Kidney tubule cell (primary cell): ENCODE results near the gene IQSEC1.

Experiments used
- DNase-seq: peaks from one replicate; pipeline ENCODE4 v3.0.0-alpha.2; 2018; ENCODE audit warnings: low spot score

The IQSEC1 gene

DNA sequence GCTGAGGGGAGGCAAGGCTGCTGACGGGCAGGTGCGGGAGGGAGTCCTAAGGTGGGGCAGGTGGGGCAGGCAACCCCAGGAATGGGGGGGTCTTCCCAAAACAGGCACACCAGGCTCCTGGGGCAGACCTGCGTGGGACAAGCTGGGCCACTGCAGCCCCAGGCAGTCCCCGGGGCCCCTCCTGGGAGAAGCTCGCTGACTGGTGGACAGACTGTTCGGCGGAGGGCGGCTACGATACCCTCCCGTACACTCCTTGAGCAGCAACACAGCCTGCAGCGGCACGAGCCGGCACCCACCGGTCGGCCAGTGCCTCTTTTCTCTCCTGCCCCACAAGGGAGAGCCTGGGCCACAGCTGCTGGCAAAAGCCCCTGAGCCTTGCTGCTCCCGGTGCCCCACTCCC is 165.9 kb downstream of the IQSEC1 start:
- DNase-seq = no peak

DNA sequence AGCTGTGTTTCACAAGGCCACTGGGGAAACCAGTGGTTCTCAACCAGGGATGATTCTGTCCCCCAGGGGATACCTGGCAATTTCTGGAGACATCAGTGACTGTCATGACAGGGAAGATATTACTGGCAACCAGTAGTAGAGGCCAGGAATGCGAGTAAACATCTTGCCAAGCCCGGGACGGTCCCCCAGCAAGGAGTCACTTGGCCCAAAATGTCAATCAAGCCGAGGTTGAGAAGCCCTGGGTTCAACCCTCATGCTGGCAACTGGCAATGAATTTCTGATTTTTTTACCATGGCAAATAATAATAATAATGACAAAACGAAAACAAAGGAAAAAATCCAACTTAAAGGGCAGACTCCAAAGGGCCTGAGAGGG is 166.3 kb downstream of the IQSEC1 start:
- no peak for DNase-seq

DNA sequence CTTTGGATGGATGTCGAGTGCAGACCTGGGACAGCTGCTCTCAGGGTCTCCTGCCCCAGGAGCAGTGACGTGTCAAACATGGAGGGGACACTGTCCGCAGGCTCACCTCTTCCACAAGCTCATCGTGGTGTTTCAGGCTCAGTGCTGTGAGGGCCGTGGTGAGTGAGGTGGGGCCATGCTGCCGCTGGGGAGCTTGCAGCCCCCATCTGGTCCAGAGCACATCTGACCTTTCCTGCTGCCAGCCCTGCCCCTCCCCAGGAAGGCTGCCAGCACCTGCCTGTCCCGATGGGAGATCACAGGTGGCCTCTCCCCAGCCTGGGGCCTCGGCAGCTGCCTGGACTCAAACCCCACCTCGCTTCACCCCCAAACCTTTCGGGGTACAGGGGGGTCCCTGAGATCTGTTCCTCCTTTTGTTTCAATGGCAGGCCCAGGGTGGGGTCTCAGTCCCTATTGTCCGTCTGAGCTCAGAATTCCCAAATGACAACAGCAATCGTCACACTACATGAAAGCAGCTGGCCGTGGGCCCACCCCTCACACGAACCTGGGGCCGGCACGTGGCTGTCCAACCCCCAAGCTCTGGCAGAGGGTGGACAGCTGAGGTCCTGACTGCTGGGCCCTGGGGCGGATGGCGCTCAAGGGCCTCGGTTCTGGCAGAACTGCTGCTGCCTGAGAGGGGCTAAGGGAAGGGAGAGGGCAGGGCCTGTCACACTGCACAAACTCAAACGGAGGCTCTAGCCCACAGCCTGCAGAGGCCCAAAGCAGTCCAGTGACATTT is 166.9 kb downstream of the IQSEC1 start:
- no peak for DNase-seq

DNA sequence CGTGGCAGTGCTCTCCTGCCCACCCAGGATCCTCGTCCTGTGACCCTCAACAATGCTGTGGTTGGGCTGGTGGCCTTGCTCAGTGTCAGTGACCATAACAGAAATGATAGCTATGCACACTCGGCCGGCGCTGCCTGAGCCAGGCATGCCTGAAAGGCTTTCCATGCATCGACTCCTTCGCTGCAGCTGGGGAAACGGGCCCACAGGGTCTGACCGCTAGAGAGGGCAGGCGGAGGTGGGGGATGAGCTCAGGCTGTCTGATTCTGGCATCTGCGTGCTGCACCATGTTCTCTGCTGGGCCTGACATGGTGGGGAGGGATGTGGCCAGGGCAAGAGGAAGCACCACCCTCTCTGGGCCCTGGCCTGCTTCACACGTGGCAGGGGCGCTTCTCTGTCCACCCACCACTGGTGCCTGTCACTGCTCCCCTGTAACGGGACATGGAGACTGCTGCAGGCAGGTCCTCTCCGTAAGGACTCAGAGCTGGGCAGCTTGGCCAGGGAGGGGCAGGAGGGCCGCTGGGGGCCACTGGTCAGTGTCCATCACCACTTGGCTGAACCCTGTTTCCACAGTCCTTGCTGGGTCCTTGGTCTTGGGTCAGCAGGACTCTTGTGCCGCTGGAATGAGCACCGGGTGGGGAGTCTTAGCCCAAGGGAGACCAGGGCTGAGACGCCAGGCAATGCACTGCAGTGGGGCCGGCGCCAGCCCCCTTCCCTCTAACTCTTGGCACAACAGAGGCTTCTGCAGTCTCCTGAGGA is 167.7 kb downstream of the IQSEC1 start:
- no peak for DNase-seq

DNA sequence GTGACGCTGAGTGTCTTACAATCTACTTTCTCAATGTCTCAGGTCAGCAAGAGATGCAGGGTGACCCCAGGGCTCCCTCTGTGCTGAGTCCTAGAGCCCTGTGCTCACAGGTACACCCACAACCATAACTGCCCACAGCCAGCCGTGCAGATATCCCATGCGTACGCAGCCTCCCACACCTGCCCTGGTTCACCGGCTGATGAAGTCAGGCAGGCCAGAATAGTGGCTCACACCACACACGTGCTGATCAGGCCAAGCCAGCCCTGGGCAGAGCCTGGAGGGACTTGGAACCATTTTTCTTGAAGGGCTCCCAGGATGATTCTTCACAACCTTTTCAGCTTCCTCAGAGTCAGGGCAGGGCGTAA is 168.3 kb downstream of the IQSEC1 start:
- DNase-seq = no peak

DNA sequence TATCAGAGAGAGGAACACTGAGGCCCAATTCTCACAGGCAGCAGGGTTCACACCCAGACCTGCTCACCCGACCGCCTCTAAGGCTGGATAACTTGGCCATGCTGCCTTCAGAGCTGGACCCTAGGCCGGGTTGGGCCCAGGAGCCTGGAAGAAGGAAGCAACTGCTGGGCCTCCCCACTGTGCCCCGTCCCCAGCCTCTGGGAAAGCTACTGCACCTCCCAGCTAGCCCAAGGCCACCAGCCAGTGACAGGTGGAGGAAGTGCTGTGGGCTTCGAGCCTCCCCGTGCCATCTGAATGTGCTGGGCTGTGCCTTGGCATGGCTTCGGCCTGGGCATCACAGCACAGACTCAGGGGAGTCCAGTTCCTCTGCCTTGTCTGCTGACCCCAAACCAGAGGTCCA is 169.3 kb downstream of the IQSEC1 start:
- DNase-seq = no peak

DNA sequence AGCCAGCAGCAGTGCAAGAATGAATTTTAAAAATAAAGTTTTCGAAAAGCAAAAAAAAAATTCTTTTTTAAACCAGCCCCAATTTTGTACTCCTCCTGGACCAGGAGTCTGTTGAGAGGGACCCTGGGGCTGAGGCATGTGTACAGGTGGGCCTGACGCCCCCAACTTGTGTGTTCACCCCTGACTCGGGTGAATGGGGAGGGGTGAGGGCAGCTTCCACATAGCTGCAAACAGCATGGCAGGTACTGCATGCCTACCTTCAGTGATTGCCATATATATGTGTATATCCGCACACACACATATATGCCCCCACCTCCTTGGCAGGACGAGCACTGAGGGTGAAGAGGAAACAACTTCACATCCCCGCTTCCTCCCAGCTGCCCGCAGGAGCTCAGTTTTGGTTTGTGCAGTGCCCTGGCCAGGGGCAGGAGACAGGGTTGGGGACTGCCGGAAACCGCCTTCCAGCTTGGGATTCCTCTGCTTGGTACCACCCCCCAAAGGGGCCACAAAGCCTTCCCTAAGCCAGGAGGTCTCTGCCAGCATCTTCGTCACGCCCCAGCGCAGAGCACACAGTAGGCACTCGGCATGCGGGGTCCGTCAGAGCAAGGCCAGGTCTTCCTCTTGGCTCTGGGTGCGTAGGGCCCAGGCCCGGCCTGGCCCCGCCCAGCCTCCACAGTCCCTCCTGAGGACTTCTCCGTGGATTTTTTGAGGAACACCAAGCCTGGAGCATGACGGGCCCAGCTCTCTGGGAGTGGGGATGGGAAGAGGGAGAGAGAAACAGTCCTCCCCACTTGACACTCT is 170.0 kb downstream of the IQSEC1 start:
- no peak for DNase-seq

DNA sequence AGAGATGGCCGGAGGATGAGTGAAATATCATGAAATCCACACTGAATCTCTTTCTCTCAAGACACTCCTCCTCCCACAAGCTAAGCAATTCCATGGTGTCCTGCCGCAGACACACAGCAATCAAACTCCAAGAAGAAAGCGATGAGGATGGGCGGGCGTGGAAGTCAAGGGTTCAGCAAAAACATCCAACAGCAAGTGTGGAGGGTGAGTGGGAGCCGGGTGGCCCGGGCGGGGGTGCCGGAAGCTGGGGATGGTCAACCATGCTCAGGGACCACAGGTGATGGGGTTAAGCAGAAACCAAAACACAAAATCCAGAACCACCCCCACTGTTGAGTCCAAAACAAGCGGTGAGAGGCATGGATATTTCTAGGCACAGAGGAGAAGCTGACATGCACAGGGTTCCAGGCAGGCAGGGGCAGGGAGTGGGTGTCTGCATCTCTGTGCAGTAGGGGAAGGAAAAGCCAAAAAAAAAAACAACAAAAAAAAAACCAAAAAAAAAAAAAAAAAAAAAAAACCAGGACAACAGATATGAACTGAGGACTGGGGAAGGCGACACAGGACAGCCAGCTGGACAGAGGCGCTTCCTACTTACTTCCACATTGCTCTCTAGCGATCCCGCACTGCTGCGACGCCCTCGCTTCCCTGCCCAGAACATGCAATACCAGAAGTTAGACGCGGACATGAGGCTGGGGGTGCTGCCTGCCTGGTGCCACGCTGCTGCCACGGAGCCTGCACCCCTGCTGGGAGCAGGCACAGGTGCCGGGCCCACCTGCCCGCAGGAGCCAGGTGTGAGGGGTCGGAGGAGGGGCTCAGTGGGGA is 170.8 kb downstream of the IQSEC1 start:
- DNase-seq = no peak

DNA sequence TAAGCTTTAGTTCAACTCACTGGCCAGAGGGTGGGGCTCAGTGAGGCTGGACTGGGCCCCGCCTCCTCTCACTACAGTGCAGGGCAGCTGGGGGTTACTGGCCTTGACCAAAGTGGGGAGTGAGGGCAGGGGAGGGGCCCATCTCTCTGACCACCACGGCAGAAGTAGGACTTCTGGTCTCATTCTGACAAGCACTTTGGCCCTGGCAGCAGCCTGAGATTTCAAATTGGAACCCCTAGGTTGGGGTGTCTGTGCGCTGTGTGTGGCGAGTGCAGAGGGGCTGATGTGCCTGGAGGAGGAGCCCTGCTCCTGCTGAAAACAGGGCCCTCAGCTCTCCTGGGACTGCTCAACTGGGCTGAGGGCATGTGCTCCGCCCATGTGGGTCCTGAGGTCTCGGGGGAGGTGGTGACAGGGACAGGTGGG is 171.6 kb downstream of the IQSEC1 start:
- no peak for DNase-seq

DNA sequence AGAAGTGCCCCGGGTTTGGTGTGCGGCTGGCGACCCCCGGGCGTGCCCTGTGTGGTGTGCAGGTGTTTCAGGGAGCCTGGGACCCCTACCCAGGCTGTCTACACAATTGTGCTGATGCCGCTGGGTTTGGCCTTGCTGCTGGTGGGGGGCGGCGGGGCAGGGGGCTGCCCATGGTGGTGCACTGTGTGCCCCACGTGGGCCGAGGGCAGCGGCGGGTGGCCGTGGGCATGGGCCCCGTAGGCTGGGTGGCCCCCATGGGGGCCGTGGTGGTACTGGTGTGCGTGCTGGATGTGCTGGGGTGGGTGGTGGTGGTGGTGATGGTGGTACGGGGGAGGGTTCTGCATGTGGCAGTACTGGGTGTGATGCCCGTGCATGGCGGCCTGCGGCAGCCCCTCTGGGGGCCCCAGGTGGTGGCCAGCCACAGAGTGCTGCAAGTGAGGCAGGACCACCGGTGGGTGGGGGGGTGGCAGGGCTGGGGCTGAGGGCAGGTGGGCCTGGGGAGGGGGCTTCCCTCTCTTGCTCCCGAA is 172.3 kb downstream of the IQSEC1 start:
- DNase-seq = no peak

DNA sequence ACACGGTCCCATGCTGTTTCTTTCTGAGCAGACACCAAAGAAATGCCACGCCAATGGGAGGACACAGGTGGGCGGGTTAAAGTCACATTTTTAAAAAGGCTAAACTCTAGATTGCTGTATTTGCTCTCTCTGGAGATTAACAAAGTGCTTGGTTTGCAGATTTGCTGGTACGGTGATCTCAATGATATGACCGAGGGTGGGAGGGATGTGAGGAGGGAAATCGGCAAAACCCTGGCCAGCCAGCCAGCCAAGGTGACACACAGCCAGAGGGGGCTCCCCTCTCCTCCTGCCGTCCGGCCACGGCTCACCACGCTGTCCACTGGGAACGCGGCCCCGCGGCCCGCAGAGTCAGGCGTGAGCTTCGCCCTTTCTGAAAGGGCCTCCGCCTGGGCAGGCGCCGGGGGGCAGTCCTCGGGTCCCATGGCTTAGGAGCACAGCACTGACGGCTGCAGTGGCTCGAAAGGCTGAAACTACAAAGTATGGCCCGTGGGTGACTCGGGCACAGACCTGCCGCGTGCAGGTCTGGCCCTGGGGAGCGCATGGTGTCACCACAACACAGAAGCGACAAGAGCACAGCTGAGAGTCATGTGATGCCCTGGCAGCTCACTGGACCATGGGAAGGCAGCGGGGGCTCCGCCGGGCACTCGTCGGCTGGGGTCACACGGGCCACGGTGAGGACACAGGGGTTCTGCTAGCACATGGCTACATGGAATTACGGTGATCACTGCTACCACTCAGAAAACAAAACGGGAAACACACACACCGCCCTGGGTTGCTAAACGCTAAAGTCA is 174.1 kb downstream of the IQSEC1 start:
- DNase-seq = no peak

DNA sequence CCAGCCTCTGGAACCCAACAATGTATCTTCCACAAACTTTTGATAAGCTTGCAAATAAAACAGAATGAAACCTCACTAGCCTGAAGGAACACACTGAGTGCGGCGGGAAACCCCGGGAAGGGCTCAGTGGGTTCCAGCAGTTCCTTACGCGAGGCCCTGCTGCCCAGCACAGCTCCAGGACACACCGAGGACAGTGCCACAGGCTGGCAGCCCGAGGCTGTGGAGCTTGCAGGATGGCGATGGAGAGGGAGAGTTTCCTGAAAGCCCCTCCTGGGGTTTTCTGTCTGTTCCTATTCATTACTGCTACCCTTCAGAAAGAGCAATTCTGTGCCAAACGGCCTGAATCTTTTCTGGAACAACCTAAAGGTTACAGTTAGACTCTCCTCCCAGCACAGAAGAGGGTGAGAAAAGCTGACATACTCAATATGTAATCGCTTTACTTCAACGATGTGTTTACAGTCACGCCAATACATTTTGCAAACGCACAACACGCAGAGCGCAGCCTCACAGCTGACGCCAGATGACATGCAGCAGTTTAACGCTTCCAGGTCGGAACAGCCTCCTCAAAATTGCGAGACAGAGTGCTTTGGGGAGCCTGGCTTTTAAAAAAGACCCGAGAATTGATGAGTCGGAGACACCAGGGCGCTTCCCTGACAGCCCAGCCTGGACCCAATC is 174.8 kb downstream of the IQSEC1 start:
- DNase-seq = no peak

DNA sequence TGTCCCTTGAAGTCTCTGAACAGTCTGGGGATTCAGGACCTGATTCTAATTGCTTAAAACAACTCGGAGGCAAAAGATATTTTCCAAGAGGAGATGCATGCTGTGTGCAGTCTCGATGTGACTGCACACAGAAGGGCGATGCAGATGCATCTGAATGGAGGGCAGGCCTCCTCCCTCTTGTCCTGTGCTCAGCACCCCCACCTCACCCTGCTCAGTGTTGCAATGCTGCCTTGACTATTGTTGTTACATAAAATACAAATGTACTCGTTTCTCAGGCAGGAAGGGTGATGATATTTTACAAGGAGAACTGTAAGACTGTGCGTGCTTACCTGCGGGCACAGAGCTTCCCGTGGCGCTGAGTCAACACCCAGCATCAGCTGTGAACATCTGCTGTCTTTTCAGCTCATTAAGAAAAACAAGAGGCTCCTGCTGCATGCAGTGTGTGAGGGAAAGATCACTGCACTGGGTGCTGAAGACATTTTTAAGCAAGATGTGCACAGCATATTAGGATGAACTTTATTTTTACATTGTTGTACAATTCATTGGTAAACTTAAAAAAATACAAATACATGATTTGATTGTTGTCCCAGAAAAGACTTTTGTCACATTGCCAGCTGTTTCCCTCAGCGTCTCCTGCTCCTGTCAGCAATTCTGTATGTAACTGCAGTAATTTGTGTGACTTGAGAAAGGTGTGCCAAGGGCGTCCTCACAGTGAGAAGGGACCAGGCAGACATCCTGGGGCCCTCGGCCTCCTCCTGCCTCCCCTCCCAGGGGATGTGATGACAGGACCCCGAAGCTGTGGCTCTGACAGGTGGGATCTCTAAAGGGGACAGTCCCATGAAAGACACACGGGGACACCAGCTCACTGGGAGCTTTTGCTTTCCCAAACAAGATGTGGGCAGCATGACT is 175.6 kb downstream of the IQSEC1 start:
- no peak for DNase-seq

DNA sequence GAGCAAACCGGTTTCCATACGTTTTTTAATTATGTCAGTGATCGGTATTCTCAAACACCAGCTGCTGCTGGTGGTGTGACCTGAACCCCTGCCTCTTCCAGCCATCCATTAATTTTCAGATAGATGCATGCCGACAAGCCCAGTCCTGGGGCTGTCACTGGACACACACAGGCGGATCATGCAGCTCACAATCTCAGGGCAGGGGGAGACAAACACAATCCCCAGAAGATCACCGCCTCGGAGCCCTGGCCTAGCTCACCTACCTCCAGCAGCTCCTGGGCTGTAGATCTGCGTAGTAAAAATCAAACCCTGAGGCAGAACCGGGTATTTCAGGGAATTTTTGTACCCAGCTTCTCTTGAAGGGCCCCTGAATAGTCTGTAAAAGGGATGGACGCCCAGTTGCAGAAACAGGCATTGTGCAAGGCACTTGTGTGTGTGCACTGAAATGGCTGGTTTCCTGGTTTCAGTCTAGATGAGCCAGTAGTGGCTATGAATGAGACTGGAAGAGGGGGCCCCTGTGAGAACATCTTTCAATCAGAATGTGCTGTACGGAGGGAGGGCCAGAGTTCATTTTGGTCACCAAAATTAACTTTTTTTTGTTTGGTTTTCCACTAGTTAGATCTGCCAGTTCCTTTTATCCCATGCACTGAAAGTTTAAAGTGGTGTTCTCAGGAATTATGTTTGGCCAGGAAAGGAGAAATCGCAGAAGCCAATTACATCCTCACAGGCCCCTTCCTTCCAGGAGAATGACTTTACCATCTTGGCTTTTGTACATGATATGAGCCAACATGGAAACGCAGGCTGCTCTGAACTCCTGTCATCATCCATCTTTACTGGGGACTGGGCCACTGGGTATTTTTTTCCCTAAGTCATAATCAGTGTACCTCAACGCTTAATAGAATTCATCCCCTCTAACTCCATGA is 176.9 kb downstream of the IQSEC1 start:
- DNase-seq = no peak

DNA sequence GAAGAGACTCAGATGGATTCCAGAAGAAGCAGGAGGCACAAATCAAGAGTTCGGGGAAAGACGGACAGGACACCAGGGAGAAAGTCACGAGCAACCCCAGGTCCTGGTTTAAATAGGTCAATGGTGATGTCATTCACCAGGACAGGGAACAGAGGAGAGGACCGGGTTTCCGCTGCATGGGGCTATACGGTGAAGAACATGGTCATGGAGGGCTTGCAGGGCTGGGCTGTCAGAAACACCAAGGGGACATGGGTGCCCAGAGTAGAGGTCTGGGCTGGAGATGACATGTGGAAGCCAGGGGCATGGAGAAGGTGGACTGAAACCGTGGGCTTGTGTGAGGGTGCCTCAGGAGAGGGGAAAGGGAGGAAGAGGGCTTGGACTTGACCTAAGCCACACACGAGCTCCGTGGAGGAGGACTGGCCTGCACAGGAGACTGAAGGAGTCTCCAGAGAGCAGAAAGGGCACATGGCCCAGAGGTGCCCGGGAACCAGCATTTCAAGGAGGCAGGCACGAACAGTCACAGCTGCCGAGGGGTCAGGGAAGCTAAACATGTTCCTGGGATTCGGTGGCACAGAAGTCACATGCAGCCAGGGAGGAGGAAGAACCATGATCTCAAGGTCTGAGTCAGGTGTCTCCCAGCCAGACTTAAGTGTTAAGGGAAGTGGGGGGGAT is 177.7 kb downstream of the IQSEC1 start:
- peak; percentile 53 for DNase-seq

DNA sequence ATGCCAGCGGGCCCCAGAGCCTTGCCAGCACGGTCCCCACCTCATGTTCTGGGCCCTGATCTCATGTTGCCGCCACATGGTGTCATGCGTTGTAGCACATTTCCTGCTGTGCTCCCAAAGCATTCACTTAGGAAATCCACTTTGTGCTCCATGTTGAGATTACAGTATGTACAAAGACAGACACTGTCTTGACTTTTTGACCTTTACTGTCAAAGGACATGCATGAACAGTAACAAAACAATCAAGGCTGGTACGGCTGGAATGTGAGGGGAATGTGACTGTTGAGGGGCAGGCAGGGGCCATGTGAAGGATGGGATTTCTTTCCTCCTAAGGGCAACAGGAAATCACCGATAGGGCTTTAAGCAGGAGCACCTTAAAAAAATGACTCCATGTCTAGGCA is 178.6 kb downstream of the IQSEC1 start:
- peak; percentile 49 for DNase-seq

DNA sequence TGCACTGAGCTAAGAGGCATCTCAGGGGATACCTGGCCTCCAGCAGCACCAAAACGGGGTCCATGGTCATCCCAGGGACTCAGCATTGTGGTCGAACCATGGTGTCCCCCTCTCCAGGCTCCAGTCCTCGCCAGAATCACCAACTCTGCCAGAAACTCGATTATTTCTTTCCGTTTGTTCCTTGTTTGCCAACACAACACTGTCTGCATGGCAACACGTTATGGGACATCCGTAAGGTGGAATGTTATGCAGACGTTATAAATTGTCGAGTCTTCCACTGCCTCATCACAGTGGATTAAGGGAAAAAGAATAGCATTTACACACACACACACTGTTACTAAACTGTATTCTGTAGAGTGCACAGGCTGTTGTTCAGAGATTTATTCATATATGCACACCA is 179.4 kb downstream of the IQSEC1 start:
- no peak for DNase-seq

DNA sequence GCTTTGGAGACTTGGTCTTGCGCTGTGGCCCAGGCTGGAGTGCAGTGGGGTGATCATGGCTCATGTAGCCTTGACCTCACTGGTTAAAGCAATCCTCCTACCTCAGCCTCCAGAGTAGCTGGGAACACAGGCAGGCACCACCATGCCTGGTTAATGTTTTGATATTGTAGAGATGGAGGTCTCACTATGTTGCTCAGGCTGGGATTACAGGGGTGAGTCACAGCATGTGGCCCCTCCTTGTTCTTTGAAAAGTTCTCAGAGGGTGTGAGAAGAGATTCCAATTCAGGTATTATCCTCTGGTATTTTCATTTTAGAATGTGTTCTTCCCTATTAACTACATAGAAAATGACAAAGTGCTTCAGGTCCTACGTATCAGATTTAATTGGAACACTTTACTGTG is 180.0 kb downstream of the IQSEC1 start:
- peak; percentile 8 for DNase-seq
